HG03025 (cell line): ENCODE data around the gene ARHGAP9.
"Not testable (repeated sequence)": the region's sequence is repeated elsewhere in the genome, so short reads cannot be mapped to it uniquely, and the experiment has no call there.

Source experiments
- ATAC-seq: cut with Tn5 transposase; IDR thresholded peaks from one replicate; pipeline ENCODE4 v1.9.1; 2021; ENCODE audit warnings: mild to moderate bottlenecking, moderate library complexity; ENCODE audit not compliant: unreplicated experiment, low FRiP score

Gene ARHGAP9

DNA sequence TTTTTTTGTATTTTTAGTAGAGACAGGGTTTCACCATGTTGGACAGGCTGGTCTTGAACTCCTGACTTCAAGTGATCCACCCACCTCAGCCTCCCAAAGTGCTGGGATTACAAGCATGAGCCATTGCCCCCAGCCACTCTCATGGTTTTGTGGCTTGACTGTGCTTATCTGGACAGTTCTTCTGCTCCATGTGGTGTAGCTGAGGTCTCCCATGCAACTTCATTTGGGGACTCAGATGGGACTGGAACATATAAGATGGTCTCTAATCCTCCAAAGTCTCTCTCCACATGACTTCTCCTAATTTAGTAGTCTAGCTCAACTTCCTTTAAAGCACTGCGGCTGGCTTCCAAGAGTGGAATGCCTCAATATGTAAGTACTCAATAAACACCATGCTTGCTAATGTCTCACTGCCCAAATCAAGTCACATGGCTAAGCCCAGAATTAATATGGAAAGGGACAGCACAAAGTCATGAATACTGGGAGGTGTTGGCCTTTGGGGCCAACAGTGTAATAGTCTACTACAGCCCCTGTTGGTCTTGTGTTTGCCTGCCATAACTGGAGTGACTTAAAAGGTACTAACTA lies 37.7 kb downstream of the ARHGAP9 start:
- ATAC-seq: no peak

GRCh38 chr12:57441393-57441792 lies 38.3 kb downstream of the ARHGAP9 start:
- ATAC-seq: not testable (repeated sequence)

DNA sequence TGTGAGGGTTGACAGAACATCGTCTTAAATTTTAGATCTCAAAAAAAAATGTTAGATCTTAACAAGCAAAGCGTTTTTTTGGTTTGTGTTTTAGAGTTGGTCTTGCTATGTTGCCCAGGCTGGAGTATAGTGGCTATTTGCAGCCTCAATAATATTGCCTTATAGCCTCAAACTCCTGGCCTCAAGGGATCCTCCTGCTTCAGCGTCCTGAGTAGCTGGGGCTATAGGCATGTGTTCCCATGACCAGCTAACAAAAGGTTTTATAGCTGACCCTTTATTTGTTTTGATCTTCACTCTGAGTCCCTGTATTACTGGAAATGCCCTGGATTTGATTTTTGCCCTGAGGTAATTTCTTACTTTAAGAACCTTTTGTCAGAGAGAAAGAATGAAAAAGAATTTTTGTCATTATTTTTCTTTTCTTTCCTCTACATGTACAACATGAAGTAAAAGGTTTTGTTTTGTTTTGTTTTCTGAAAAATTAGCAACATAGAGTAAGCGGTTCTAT lies 39.9 kb downstream of the ARHGAP9 start:
- no peak for ATAC-seq

DNA sequence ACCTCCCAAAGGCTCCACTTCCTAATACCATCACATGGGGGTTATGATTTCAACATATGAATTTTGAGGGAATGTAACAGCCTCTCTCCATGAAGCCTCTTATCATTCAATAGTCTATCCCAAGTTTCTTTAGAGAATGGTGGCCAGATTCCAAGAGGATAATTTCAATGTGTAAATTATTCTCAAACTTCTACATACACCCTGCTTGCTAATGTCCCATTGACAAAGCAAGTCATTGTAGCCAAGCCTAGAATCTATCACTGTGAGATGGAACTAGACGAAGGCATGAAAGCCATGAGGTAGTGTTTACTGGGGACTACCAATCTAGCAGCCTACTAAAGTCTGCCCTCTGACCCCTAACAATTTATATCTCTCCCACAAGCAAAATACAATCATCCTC lies 41.3 kb downstream of the ARHGAP9 start:
- ATAC-seq: no peak

DNA sequence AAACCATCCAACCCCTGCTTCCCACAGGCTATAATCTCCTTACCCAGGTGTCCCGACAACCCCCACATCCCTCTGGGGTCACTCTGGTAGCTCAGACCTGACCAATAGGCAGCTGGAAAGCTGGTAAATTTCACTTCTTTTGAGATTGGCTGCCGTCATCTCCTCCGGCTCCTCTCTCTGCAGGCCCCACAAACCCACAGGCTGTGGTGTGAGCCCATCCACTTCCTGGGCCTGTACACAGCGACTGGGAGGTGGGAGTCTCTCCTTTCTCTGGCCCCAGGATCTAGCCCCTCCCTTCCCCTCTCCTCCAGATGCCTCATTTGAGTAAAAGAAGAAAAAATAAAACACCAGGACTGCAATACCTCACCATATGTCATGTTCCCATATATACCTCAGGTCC lies 44.4 kb downstream of the ARHGAP9 start:
- no peak for ATAC-seq

DNA sequence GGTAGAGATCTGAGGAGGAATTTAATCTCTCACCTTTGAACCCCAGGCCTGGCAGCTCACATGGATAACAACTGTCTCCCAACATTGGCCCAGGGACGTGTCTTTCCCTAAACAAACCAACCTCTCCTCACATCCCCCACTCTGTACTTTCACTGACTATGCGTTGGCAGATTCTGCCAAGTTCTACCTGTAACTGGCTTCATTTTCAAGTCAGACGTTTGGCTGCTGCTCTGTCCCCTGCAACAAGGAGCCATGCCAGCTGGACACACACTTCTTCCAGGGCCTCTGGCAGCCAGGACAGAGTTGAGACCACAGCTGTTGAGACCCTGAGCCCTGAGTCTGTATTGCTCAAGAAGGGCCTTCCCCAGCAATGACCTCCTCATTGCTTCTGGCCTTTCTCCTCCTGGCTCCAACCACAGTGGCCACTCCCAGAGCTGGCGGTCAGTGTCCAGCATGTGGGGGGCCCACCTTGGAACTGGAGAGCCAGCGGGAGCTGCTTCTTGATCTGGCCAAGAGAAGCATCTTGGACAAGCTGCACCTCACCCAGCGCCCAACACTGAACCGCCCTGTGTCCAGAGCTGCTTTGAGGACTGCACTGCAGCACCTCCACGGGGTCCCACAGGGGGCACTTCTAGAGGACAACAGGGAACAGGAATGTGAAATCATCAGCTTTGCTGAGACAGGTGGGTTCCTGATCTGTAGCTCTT lies 45.0 kb downstream of the ARHGAP9 start, which contains the start of gene INHBC:
TSS of gene INHBC (plus strand) at position 268 of the 707 bp plus-strand sequence. CDS start at position 371, 103 bp downstream.
- ATAC-seq: no peak

- no peak for ATAC-seq
These were observed 46.3 kb downstream of the ARHGAP9 start for GRCh38 chr12:57433370-57433769.

DNA sequence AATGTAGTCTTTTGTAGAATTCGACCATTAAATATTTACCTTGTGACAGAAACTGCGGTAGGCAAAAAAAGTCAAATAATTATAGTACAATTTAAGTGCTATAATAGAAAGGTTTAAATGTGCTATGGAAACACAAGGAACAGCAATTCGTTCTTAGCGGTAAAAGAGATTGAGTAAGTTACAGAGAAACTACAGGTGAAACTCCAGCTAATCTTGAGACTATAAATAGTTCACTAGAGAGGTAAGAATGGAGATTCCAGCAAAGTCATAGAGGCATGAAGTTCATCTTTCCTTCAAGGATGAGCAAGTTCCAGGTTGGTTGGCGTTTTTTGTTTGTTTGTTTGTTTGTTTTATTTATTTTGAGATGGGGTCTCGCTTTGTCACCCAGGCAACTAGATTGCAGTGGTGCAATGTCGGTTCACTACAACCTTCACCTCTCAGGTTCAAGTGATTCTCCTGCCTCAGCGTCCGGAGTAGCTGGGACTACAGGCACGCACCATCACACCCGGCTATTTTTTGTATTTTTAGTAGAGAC lies 47.9 kb downstream of the ARHGAP9 start:
- no peak for ATAC-seq

DNA sequence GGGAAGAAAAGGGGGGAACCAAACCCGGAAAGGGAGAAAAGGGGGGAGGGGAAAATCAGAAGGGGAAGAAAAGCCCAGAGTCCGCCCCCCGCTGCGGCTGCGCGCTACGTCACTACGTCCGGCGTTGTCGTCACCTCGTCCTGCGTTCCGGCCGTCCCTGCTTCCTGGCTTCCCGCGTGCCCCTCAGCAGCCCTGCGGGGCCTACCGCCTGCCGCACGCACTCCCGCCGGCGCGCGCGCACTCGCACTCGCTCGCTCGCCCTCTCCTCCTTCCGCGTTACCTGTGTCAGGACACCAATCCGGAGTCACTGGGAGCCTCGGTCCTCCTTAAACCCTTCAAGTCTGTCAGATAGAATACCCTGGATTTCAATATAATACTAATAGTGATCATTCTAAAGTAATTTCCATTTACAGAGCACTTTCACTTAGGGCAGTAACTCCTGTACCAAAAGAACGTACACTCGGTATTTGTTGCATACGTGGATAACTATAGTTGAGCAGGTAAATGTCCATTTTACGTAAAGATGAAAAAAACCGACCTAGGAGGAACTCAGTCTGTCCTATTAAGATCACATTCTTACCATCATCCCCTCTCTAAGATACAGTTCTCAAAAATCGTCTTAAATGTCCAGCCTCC lies 48.6 kb downstream of the ARHGAP9 start, which contains the start of gene R3HDM2:
TSS of gene R3HDM2 (minus strand) at position 113 of the 636 bp plus-strand sequence. CDS start 120,615 bp downstream, outside the sequence.
- peak; percentile 85 for ATAC-seq

DNA sequence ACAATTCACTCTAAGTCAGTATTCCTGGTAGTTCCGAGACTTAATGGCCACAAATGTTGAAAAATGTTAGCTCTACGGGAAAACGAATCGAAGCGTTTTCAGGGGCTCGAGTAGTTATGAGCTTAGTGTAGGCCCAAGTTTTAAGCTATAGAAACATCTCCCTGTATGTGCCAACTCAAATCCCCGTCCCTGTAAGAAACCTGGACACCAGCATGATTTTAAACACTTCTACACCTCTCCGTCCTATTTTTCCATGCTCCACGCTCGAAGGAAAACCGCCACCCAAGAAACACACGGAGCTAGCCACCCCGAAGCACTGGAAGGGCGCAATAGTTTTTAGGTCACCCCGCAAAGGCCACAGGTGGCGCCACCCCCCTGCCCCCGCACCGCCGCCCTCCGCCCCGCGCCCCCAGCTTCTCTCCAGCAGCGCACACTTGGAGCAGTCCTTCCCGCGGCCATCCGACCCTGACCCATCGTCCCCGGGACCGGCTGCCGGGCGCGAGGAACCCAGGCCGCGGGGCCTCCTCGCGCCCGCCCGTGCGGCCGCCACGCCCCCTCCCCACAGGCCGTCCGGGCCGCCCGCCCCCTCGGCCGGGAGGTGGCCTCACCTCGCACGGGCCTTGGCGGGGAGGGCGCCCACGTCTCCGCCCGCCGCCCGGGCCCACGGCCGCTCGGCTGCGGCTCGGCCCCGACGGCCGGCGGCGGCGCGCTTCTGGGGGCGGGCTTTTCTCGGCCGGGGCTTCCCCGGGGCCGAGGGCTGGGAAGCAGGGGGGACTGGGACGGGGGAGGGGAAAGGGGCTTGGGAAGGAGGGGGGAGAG lies 49.3 kb downstream of the ARHGAP9 start:
- ATAC-seq: peak; percentile 53

GRCh38 chr12:57429473-57430111 lies 50.1 kb downstream of the ARHGAP9 start:
- ATAC-seq: no peak

GRCh38 chr12:57428965-57429364 lies 50.7 kb downstream of the ARHGAP9 start:
- no peak for ATAC-seq

GRCh38 chr12:57426948-57427347 lies 52.7 kb downstream of the ARHGAP9 start:
- not testable (repeated sequence) for ATAC-seq
